ENCODE measurements around the gene MRM1. TPM values are rescaled to one million over a fixed set of nuclear protein-coding genes. Genes with fewer than 3 reads are reported as not detected.

Gene MRM1
- total RNA-seq, 2 experiments from 2014 or later, result 14.3 to 16.4 TPM

DNA sequence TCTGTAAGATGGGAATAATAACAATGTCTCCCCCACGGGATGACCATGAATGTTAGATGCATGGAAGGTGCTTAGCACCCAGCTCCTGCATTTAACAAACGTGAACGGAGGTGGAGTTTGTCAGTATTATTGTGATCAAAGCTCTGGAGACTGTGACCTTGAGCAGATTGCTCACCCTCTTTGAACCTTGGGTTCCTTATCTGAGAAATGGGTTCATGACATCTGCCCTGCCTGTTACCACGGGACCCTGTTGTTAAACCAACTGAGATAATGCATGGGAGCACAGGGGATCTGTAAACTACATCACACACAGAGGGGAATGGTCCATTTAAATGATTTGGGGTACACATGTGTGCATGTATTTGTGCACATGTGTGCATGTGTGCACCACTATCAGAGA lies 29.6 kb downstream of the MRM1 start:
- ChIA-PET CTCF (interaction anchor here (0.7 to 4.5 kb wide), 2 partner anchors 29 to 416 kb away, joined by 3 to 37 read pairs; no protein-coding TSS in a partner anchor), POLR2A (no interaction called here)
- Mint-ChIP-seq H3K27ac (no peak overlapping the region), H3K4me1 (no peaks in the 10 kb centered on the region), H3K4me3 (no peak overlapping the region), H3K9me3 (ENCODE audit: low read depth) (no peaks in the 10 kb centered on the region), H3K36me3 (ENCODE audit: low read depth) (no peaks in the 10 kb centered on the region), H3K27me3 (peaks cover 9% of the 10 kb centered on the region)
- DNase-seq, result no peak
- ATAC-seq, result no peak
- intact Hi-C loops (cut with DNase I, micrococcal nuclease), result no loop called here

DNA sequence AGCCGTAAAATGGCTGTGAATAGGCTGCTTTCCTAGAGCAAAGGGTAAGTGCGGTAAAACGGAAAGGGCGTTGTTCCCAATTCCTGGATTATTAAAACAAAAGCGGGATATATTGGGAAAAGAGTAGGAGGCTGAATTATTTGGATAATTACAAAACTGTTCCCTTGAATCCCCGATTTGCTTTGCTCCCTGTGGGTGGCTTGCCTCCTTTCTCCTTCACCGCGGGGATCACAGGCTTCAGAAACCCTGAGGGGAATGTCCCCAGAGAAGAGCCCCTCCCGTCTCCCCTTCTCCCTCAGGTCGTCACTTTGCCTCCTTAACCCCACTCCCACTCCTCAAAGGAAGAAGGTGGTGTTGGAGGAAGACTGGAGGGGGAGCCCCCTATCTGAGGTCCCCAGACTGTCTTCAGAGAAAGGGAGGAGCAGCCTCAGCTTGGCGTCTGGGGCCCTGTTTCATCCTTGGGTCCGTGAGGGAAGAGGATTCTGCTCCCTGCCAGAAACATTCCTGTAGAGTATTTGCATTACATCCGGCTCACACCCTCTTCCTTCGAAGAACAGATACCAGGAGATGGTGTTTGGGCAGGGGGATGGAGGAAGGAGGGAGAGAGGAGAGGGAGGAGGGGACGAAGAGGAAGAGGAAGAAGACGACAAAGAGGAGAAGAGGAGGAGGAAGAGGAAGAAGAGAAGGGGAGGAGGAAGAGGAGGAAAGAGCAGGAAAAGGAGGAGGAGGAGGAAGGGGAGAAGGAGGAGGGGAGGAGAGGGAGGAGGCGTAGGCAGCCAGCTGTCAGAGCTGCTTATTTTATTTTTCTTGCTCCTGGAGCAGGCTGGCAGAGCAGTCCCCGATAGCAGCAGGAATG lies 31.8 kb downstream of the MRM1 start:
- intact Hi-C loops (cut with DNase I, micrococcal nuclease), result no loop called here
- no peak overlapping the region for H3K4me3 Mint-ChIP-seq
- H3K27ac Mint-ChIP-seq, result no peak overlapping the region
- ATAC-seq (no peak), DNase-seq (no peak)
- peaks cover 11% of the 10 kb centered on the region for H3K27me3 Mint-ChIP-seq
- ChIA-PET POLR2A (no interaction called here), CTCF (interaction anchor here (0.6 to 1.2 kb wide), 3 partner anchors 9 to 57 kb away, joined by 3 to 4 read pairs (median 3); no protein-coding TSS in a partner anchor)
- no peaks in the 10 kb centered on the region for H3K36me3 Mint-ChIP-seq (ENCODE audit: low read depth)
- H3K9me3 Mint-ChIP-seq (ENCODE audit: low read depth), result no peaks in the 10 kb centered on the region
- no peaks in the 10 kb centered on the region for H3K4me1 Mint-ChIP-seq

DNA sequence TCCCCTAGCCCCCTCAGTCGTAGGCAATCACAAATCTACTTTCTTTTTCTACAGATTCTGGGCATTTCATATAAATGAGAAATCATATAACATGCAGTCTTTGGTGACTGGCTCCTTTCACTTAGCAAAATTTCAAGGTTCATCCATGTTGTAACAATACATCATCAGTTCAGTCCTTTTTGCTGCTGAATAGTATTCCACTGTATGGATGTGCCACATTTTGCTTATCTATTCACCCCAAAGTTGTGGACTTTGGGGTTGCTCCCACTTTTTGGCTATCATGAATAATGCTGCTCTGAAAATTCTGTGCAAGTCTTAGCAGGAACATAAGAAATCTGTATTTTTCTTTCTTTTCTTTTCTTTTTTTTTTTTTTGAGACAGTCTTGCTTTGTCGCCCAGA lies 39.0 kb downstream of the MRM1 start:
- intact Hi-C loops (cut with DNase I, micrococcal nuclease), result no loop called here
- Mint-ChIP-seq H3K9me3 (ENCODE audit: low read depth) (no peaks in the 10 kb centered on the region), H3K4me3 (no peak overlapping the region), H3K27ac (no peak overlapping the region), H3K27me3 (peaks cover 50% of the 10 kb centered on the region), H3K4me1 (peaks cover 11% of the 10 kb centered on the region), H3K36me3 (ENCODE audit: low read depth) (no peaks in the 10 kb centered on the region)
- ChIA-PET CTCF (no interaction called here), POLR2A (no interaction called here)
- ATAC-seq, result no peak
- no peak for DNase-seq

- Mint-ChIP-seq H3K27ac (no peak overlapping the region), H3K36me3 (ENCODE audit: low read depth) (no peaks in the 10 kb centered on the region), H3K27me3 (peaks cover 50% of the 10 kb centered on the region), H3K4me3 (no peak overlapping the region), H3K4me1 (peaks cover 11% of the 10 kb centered on the region), H3K9me3 (ENCODE audit: low read depth) (no peaks in the 10 kb centered on the region)
- DNase-seq (no peak), ATAC-seq (no peak)
- POLR2A ChIA-PET, result no interaction called here
- intact Hi-C loops (cut with DNase I, micrococcal nuclease), result no loop called here
- CTCF ChIA-PET, result interaction anchor here (0.7 kb wide), 1 partner anchor 65 kb away, joined by 3 read pairs; no protein-coding TSS in a partner anchor
Measured at GRCh38 chr17:36640836-36641235, 39.5 kb downstream of the MRM1 start.

DNA sequence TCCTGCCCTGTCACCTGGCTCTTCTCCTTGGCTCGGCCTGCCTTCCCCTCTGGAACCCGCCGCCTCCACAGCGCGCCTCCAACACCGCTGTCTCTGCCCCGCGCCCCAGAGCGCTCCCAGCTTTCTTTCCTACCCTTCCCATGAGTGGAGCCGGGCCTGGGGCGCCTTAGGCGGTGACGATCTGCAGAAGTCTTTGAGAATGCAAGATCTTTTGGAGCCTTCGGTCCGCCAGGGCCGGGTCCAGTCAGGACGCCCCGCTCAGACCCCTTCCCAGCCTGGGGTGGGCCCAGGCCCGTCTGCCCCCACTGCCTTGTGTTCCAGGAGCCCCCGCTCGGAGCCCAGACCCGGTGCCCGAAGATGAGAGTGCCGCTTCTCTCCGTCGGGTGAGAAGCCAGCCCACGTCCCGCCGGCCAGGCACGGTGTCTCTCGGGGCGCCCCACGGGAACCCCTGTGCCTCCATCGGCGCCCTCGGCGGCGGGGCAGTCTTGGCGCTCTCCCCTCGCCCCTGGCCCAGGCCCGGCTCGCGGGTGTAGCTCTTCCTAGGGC lies 40.0 kb downstream of the MRM1 start:
- peaks cover 11% of the 10 kb centered on the region for H3K4me1 Mint-ChIP-seq
- intact Hi-C loops (cut with DNase I, micrococcal nuclease), result no loop called here
- POLR2A ChIA-PET, result no interaction called here
- no peak overlapping the region for H3K27ac Mint-ChIP-seq
- CTCF ChIA-PET, result interaction anchor here (0.7 kb wide), 1 partner anchor 65 kb away, joined by 3 read pairs; no protein-coding TSS in a partner anchor
- no peak for ATAC-seq
- peaks cover 56% of the 10 kb centered on the region for H3K27me3 Mint-ChIP-seq
- H3K36me3 Mint-ChIP-seq (ENCODE audit: low read depth), result no peaks in the 10 kb centered on the region
- no peaks in the 10 kb centered on the region for H3K9me3 Mint-ChIP-seq (ENCODE audit: low read depth)
- H3K4me3 Mint-ChIP-seq, result no peak overlapping the region
- DNase-seq, result no peak

- POLR2A ChIA-PET, result no interaction called here
- peaks cover 59% of the 10 kb centered on the region for H3K27me3 Mint-ChIP-seq
- ATAC-seq (peak; percentile 65), DNase-seq (peak; percentile 46)
- no peaks in the 10 kb centered on the region for H3K9me3 Mint-ChIP-seq (ENCODE audit: low read depth)
- H3K36me3 Mint-ChIP-seq (ENCODE audit: low read depth), result no peaks in the 10 kb centered on the region
- CTCF ChIA-PET, result interaction anchor here (0.6 to 0.7 kb wide), 3 partner anchors 10 to 406 kb away, joined by 3 read pairs; no protein-coding TSS in a partner anchor
- intact Hi-C loops (cut with DNase I, micrococcal nuclease), result no loop called here
- H3K4me1 Mint-ChIP-seq, result peaks cover 11% of the 10 kb centered on the region
- peak overlapping the region; percentile 62 for H3K4me3 Mint-ChIP-seq
- H3K27ac Mint-ChIP-seq, result no peak overlapping the region
Measured at GRCh38 chr17:36641877-36642845, 40.8 kb downstream of the MRM1 start.

GRCh38 chr17:36643086-36643685 lies 41.8 kb downstream of the MRM1 start:
- DNase-seq, result no peak
- Mint-ChIP-seq H3K27ac (no peak overlapping the region), H3K27me3 (peaks cover 58% of the 10 kb centered on the region), H3K4me3 (no peak overlapping the region), H3K4me1 (peaks cover 11% of the 10 kb centered on the region), H3K36me3 (ENCODE audit: low read depth) (no peaks in the 10 kb centered on the region), H3K9me3 (ENCODE audit: low read depth) (no peaks in the 10 kb centered on the region)
- no peak for ATAC-seq
- CTCF ChIA-PET, result interaction anchor here (0.7 to 1.5 kb wide), 3 partner anchors 14 to 405 kb away, joined by 3 read pairs; no protein-coding TSS in a partner anchor
- intact Hi-C loops (cut with DNase I, micrococcal nuclease), result no loop called here
- POLR2A ChIA-PET, result no interaction called here

DNA sequence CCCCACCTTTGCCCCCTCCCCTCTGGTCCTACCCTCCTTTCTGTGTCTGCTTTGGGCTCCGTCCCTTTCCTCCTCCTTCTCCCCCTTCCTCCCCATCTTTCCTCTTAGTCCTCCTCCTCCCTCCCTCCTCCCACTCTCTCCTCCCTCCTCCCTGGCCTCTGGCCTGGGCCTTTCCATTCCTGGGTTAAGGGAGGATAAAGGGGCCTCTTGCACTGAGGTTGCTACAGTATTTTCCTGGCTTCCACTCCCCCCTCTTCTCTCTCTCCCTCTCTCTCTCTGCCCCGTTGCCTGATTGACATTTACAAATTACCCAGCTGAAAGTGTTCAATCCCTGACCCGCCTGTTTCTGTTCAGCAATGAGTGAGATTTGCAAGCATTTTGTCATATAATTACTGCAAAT lies 44.0 kb downstream of the MRM1 start:
- intact Hi-C loops (cut with DNase I, micrococcal nuclease), result no loop called here
- DNase-seq (no peak), ATAC-seq (no peak)
- Mint-ChIP-seq H3K4me1 (peaks cover 11% of the 10 kb centered on the region), H3K9me3 (ENCODE audit: low read depth) (no peaks in the 10 kb centered on the region), H3K4me3 (no peak overlapping the region), H3K36me3 (ENCODE audit: low read depth) (no peaks in the 10 kb centered on the region), H3K27me3 (peaks cover 59% of the 10 kb centered on the region), H3K27ac (no peak overlapping the region)
- ChIA-PET POLR2A (no interaction called here), CTCF (no interaction called here)

GRCh38 chr17:36647636-36648035 lies 46.3 kb downstream of the MRM1 start:
- intact Hi-C loops (cut with DNase I, micrococcal nuclease), result no loop called here
- Mint-ChIP-seq H3K27ac (no peak overlapping the region), H3K4me1 (peaks cover 3% of the 10 kb centered on the region), H3K36me3 (ENCODE audit: low read depth) (no peaks in the 10 kb centered on the region), H3K9me3 (ENCODE audit: low read depth) (no peaks in the 10 kb centered on the region), H3K4me3 (no peak overlapping the region), H3K27me3 (peaks cover 48% of the 10 kb centered on the region)
- CTCF ChIA-PET, result no interaction called here
- ATAC-seq, result no peak
- no peak for DNase-seq
- POLR2A ChIA-PET, result no interaction called here

DNA sequence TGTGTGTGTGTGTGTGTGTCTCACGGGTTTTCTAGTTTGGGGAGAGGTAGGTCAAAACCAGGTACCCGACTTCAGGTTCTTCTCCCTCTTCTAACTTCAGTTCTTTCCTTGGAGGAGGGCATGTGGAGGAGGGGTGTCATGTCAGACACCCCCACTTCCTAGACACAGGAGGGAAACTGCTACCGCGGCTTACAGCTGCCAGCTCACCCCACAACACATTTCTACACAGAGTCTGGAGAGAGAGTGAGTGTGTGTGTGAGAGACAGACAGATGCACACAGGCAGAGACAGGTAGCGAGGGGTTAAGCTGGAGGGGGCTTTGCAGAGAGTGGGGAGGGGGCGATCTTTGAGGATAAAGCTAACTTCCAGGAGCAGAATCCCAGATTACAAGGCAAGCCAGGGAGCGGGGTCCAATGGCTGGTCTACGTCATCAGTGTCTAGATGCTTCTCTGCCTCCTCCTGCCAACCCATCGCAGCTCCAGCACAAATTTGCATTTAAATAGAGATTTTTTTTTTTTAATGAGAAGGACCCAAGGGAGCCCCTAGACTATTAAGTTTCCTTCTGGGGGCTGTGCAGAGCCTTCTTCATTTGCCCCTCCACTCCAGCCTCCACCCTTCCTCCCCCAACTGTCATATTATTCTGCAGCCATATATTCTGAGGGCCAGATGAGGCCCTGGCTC lies 48.9 kb downstream of the MRM1 start:
- Mint-ChIP-seq H3K9me3 (ENCODE audit: low read depth) (no peaks in the 10 kb centered on the region), H3K36me3 (ENCODE audit: low read depth) (no peaks in the 10 kb centered on the region), H3K27ac (no peak overlapping the region), H3K27me3 (peaks cover 40% of the 10 kb centered on the region), H3K4me1 (no peaks in the 10 kb centered on the region), H3K4me3 (no peak overlapping the region)
- CTCF ChIA-PET, result interaction anchor here (0.7 kb wide), 1 partner anchor 93 kb away, joined by 5 read pairs; no protein-coding TSS in a partner anchor
- intact Hi-C loops (cut with DNase I, micrococcal nuclease), result no loop called here
- no peak for ATAC-seq
- POLR2A ChIA-PET, result no interaction called here
- DNase-seq, result no peak

GRCh38 chr17:36653374-36653773 lies 52.0 kb downstream of the MRM1 start:
- H3K27ac Mint-ChIP-seq, result no peak overlapping the region
- POLR2A ChIA-PET, result no interaction called here
- peaks cover 49% of the 10 kb centered on the region for H3K27me3 Mint-ChIP-seq
- H3K9me3 Mint-ChIP-seq (ENCODE audit: low read depth), result no peaks in the 10 kb centered on the region
- no peaks in the 10 kb centered on the region for H3K36me3 Mint-ChIP-seq (ENCODE audit: low read depth)
- H3K4me1 Mint-ChIP-seq, result peaks cover 2% of the 10 kb centered on the region
- CTCF ChIA-PET, result no interaction called here
- no peak overlapping the region for H3K4me3 Mint-ChIP-seq
- DNase-seq, result no peak
- intact Hi-C loops (cut with DNase I, micrococcal nuclease), result no loop called here
- ATAC-seq, result no peak

Data from activated CD4-positive, alpha-beta T cell treated with anti-CD3 and anti-CD28 coated beads for 36 hours (primary cell).